Lower leg skin (tissue), 4 donors: ENCODE results near the gene ZNF165. TPM values are rescaled to one million over a fixed set of nuclear protein-coding genes. Genes with fewer than 3 reads are reported as not detected.
"Not testable (repeated sequence)": the region's sequence is repeated elsewhere in the genome, so short reads cannot be mapped to it uniquely, and the experiment has no call there.

Experiments
- DNase-seq, 2 donors: peaks; one replicate each; pipeline ENCODE4 v3.0.0-alpha.2; 2019; ENCODE audit warnings: low spot score in 2 of 2
- H3K4me3 ChIP-seq: fragments of 200-600 bp; sonication (generic); 2 replicates; pipeline ENCODE4 v1.5.1; 2017; ENCODE audit warnings: mild to moderate bottlenecking, low read depth; ENCODE audit not compliant: poor library complexity, severe bottlenecking
- CTCF ChIP-seq, 3 donors: fragments of 450-650 bp; IDR thresholded peaks; one replicate each; pipeline ENCODE4 v1.5.1; 2016; ENCODE audit warnings: antibody characterized with exemption in 3 of 3, mild to moderate bottlenecking in 3 of 3, moderate library complexity in 2 of 3
- POLR2A ChIP-seq, 2 donors: fragments of 450-650 bp; IDR thresholded peaks; one replicate each; pipeline ENCODE4 v1.6.1; 2016 to 2017; ENCODE audit warnings: antibody characterized with exemption in 2 of 2, mild to moderate bottlenecking in 1 of 2, moderate library complexity in 1 of 2
- WGBS, 2 donors: methylation state at CpG; one replicate each; pipeline ENCODE4 v1.1.5; 2018; 5-methylcytosine and 5-hydroxymethylcytosine counted together
- intact Hi-C: fragments of 100-400 bp; cut with DNase I; formaldehyde crosslinking; loops from one replicate; pipeline ENCODE4 v1.15.0; 2023; ENCODE audit warnings: low total_unique reads
- total RNA-seq, 4 donors: library from RNA; depleted of rRNA; stranded (reverse); fragments of >200 nt; gene quantifications; one replicate each; pipeline ENCODE4 v1.1.0, GENCODE V29; 2016

The ZNF165 gene
- total RNA-seq, 4 donors from 2014 or later: 0.72 to 3.1 (median 1.9) TPM

- no peak overlapping the region for H3K4me3 ChIP-seq
- 20 to 21% methylated on average over 29 to 33 of the region's 33 CpGs for WGBS, 2 donors
- intact Hi-C loops: no loop called here
- no peak for TF ChIP-seq POLR2A (IDR thresholded peaks at IDR 0.05)
- TF ChIP-seq CTCF (IDR thresholded peaks at IDR 0.05): no peak
- DNase-seq: no peak
Measured at GRCh38 chr6:28090917-28091586, 10.7 kb downstream of the ZNF165 start.

- DNase-seq, H3K4me3 ChIP-seq, intact Hi-C loops: not testable (repeated sequence)
- WGBS, 2 donors: 78 to 81% methylated on average over 7 of the region's 7 CpGs
Measured at GRCh38 chr6:28102222-28102621, 21.9 kb downstream of the ZNF165 start.

- H3K4me3 ChIP-seq, DNase-seq, intact Hi-C loops: not testable (repeated sequence)
Measured at GRCh38 chr6:28102699-28103098, 22.3 kb downstream of the ZNF165 start.

- peak overlapping the region; percentile 47 for H3K4me3 ChIP-seq
- 1 to 2% methylated on average over 36 to 48 of the region's 54 CpGs for WGBS, 2 donors
- intact Hi-C loops: no loop called here
- DNase-seq: peak; percentile 70 to 96
- TF ChIP-seq CTCF (IDR thresholded peaks at IDR 0.05): peak in 1 of 3 donors; percentile 53
- TF ChIP-seq POLR2A (IDR thresholded peaks at IDR 0.05): no peak
Measured at GRCh38 chr6:28104392-28105244, 24.2 kb downstream of the ZNF165 start.

- intact Hi-C loops: no loop called here
- 18 to 24% methylated on average over 5 of the region's 5 CpGs for WGBS, 2 donors
- DNase-seq: no peak
Measured at GRCh38 chr6:28105245-28105639, 24.9 kb downstream of the ZNF165 start.

GRCh38 chr6:28107506-28107905 is 27.1 kb downstream of the ZNF165 start:
- WGBS, 2 donors: 82 to 83% methylated on average over 3 of the region's 3 CpGs
- intact Hi-C loops: no loop called here
- TF ChIP-seq POLR2A (IDR thresholded peaks at IDR 0.05) (no peak), CTCF (IDR thresholded peaks at IDR 0.05) (no peak)
- no peak overlapping the region for H3K4me3 ChIP-seq
- DNase-seq: no peak

More at GRCh38 chr6:28105245-28105639, 24.9 kb downstream of the ZNF165 start:
- TF ChIP-seq CTCF (IDR thresholded peaks at IDR 0.05) (no peak), POLR2A (IDR thresholded peaks at IDR 0.05) (no peak)
- H3K4me3 ChIP-seq: peak overlapping the region; percentile 47
